ENCODE results near the gene CMKLR1.

The CMKLR1 gene

DNA sequence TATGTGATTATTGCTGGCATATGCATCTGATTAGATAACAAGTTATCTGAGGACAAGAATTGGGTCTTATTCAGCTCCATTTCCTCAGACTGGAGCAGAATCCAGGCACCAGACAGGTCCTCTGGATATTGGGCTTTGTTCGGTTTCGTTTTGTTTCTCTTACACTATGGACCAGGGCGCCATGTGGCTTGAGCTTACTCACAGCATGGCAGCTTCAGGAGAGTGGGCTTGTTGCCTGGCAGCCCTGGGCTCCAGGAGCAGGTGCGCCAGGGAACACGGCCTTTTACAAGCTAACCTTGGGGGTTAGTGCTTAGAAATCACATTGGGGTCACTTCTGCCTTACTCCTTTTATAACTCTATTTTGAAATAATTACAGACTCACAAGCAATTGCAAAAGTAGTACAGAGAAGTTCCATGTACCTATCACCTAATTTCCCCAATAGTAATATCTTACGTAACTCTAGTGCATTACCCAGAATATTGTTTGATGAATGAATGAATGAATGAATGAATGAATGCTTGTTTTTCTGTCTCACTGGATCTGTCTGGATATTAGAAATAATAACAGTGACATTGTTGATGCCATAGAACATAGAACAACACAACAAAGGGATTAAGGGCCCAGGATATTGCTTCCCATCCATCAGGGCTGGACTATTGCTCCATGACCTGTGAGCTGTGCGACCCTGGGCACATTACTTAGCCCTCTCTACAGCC lies 39.0 kb downstream of the CMKLR1 start:
- DNase-seq (ENCODE audit: low read depth): no peak

DNA sequence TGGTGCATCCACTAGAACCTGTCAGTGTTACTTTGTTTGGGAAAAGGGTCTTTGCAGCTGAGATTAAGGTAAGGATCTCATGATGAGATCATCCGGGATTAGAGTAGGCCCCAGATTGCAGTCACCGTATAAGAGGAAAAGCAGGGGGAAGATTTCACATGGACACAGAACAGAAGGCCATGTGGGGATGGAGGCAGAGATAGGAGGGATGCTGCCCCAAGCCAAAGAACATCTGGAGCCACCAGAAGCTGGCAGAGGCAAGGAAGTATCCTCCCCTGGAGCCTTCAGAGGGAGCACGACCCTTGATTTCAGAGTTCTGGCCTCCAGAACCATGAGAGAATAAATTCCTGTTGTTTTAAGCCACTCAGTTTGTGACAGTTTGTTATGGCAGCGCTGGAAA lies 39.6 kb downstream of the CMKLR1 start:
- no peak for DNase-seq (ENCODE audit: low read depth)

DNA sequence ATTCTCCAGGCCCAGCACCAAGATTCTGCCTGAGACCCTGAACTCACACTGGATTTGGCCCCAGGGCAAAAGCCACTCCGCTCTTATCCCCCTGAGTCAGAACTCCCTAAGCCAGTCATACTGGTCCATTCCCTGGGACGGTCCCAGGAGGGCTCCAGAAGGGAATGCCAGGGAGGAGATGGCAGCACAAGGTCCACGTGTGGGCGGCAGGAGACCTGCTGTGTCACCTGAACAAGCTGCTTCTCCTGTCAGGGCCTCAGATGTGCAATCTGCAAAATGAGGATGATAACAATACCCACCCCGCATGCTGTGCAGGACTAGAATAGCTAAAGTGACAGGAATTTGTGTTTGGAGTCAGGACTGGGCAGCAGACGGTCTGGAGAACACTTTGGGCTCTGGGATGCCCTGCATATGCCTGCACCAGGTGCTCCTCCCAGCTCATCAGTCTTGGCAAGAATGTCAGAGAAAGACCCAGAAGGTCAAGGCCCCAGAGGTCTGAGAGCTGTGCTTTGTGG lies 40.3 kb downstream of the CMKLR1 start:
- DNase-seq (ENCODE audit: low read depth): no peak

DNA sequence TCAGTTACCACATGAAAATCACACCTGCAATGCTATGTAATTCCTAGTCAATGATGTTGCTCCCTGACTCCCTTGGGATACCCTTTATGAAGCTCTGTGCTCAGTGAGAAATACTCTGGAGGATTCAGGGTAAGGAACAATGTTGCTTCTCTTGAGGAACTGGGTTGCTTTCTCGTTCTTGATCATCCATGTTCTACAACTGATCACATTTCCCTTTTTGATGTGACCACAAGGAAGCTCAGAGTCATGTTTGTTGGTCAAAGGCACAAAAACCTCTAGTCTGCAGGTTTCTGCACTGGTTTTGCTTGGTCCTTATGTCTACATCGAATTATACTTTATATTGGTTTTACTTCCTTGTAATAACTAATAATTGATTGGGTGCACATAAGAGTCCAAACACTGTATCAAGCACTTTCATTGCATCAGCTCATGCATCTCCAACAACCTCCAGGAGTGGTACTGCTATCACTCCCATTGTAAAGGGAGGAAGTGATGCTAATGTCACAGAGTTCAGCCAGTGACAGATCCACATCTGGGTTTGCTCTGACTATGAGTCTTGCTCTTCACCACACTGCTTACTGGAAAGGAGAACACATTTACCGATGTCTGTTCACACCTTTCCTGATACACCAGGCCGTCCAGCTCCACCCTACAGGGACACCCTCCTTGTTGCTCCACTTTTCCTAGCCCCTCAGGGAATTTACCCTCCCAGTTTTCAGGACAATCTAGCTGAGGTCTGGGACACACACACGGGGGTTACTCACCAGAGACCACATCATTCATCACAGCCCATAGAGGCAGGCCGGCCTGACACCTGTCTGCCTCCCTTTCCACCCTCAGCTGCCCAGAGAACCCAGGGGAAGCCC lies 41.0 kb downstream of the CMKLR1 start:
- no peak for DNase-seq (ENCODE audit: low read depth)

DNA sequence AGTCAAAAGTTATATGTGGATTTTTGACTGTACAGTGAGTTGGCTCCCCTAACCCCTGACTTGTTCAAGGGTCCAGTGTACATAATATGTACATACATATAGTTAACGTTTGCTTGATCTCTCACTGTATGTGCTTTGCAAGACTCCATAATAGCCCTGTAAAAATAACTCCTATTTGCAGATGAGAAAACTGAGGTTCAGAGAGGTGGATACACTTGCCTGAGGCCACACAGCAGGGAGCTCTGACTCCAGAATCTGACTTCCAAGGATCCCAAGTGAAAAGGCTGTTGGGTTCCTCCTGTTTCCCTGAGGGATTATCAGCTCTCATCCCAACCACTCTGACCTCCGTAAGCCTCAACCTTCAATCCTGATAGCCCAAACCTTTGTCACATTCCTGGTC lies 41.7 kb downstream of the CMKLR1 start:
- DNase-seq (ENCODE audit: low read depth): no peak

DNA sequence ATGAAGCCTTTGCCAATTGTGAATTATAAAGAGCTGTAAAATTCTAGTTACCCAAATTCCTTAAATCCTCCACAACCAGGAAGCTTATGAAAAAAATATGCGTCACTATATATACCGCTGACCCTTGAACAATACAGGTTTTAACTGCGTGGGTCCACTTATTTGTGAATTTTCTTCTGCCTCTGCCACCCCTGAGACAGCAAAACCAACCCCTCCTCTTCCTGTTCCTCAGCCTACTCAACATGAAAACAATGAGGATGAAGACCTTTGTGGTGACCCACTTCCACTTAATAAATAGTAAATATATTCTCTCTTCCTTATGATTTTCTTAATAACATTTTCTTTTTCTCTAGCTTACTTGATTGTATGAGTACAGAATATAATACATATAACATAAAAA lies 42.2 kb downstream of the CMKLR1 start:
- no peak for DNase-seq (ENCODE audit: low read depth)

DNA sequence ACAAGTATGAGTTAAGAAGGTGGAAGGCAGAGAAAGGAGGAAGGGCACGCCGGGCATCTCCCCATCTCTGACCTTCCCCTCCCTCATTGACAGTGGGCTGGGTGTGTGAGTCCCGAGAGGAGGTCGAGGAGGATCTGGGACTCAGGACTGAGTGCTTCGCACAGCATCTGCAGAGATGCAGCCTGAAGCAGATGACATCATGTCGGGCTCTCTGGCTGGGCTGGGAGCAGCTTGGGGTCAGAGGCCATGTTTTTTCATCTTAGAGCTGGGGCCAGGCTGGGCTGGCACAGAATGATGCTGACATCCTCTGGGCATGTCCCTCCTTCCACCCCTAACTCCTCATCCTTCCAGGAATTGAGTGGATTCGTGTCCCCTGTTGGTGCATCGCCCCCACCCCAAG lies 43.5 kb downstream of the CMKLR1 start:
- no peak for DNase-seq (ENCODE audit: low read depth)

DNA sequence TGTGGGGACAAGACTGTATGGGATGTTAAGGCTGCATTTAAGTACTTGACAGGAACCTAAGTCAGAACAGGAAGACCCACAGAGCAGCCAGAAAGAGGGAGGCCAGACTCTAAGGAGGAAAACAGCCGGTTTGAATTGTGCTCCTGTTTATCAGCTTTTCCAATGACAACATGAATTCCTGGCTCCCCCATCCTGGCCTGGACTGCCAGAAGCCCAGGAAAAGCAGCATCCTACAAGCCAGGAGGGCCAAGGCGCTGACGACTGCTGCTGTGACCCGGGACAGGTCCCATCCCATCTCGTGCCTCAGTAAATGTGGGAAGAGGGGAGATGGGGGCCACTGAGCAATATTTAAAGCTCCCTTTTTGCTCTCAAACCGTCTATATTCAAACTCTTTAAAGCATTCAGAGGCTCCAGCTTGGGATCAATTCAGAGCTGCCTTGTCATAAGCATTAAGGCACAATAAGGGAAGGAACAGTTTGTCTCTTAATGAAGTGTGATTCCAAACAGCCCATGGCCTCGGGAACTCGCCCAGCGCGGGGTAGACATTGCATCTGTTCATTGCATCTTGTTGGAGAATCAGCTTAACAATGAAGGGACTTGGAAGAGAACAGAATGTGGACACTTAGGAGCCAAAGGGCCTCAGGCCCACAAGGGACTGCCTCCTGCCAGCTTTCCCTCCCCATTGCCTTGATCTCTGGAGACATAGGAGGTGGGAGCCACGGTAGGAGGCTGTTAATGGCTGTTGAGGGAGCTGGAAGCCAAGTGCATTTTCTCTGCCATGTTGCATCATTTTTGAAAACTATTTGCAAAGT lies 49.6 kb downstream of the CMKLR1 start:
- DNase-seq (ENCODE audit: low read depth): no peak

DNA sequence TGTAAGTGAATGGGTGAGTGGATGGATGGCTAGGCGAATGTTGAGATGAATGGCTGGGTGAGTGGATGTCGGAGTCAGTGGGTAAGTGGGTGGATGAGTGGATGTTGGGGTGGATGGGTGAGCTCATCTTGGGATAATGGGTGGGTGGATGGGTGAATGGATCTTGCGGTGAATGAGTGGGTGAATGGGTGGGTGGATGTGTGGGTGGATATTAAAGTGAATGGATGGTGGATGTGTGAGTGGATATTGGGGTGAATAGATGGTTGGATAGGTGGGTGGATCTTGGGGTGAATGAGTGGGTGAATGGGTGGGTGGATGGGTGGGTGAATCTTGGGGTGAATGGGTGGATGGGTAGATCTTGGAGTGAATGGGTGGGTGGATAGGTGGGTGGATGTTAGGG lies 51.9 kb downstream of the CMKLR1 start:
- DNase-seq (ENCODE audit: low read depth): no peak

DNA sequence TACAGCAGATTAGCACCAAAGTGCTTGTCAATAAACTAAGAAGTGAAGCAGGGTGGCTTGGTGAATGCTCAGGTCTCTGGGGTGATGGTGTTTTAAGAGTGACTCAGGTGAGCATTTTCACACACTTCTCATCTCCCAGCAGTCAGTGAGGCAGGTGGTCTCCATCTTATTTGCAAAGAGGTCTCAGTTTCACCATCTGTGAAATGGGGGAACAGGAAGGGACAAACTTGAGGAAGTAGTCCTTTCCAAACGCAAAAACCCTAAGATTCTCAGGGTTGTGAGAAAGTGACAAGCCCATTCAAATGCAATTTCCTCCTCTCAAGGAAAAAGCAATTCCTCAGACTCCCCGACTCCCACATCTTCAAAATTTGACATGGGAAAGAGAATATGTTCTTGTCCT lies 54.1 kb downstream of the CMKLR1 start:
- DNase-seq (ENCODE audit: low read depth): no peak

DNA sequence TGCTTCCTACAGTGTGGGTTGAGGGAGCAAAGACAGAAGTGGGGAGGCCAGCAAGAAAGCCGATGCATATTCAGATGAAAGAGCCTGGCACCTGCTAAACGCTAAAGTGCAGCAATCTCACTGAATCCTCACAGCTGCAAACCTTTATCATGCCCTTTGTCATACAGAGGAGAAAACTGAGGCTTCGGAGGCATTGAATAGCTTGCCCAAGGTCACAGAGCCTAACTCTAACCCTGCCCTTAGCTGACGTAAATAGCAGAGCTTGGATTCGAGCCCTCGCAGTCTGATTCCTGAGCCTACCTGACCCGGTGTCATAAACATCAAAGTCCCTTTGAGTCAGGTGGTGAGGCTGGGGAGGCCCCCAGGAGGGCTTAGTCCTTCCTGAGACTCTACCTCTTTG lies 54.9 kb downstream of the CMKLR1 start:
- DNase-seq (ENCODE audit: low read depth): no peak

DNA sequence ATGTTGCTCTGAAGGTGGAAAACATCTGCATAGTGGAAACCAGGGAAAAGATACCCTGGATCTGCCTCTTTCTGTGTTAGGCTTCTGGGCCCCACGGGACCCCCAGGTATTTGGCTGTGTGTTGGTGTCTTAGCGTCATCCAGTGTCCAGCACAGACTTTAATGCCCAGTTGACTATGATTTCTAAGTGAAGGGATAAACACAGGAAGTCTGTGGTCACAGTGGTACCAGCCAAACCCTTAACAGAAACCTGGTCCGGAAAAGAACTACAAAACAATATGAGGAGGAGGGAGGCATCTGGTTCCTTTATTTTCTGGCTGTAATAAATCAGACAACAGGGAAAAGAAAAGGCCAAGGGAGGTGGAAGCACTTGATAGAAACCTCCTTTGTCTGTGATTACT lies 56.4 kb downstream of the CMKLR1 start:
- no peak for DNase-seq (ENCODE audit: low read depth)

DNA sequence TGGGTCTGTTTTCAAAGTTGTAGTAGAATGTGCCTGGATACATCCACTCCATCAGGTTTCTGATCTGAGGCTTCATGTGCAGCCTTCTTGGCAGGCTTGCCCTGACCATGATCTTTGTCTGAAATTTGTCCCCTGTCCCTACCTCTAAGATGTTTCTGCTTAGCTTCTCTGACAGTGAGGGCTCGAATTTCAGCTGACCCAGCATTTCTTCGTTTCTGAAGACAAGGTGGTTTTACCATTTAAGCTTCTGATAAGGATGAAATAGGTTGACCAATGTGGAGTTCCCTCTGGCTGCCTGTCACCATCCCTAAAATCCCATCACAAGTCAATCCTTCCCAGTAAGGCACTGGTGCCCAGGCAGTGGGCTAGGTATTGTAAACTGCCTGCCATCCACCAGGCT lies 57.0 kb downstream of the CMKLR1 start:
- DNase-seq (ENCODE audit: low read depth): no peak

DNA sequence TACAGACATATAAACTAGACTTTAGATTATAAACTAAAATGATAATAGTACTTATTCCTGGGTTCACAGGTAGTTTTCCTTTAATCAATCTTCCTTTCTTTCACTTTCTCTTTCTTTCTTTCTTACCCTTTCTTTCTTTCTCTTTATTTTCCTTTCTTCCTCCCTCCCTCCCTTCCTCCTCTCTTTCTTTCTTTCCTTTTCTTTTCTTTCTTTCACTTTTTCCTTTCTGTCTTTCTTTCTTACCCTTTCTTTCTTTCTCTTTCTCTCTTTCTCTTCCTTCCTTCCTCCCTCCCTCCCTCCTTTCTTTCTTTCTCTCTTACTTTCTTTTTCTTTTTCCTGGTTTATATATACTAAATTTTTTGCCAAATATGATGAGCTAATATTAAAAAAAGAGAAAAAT lies 61.5 kb downstream of the CMKLR1 start:
- no peak for DNase-seq (ENCODE audit: low read depth)

DNA sequence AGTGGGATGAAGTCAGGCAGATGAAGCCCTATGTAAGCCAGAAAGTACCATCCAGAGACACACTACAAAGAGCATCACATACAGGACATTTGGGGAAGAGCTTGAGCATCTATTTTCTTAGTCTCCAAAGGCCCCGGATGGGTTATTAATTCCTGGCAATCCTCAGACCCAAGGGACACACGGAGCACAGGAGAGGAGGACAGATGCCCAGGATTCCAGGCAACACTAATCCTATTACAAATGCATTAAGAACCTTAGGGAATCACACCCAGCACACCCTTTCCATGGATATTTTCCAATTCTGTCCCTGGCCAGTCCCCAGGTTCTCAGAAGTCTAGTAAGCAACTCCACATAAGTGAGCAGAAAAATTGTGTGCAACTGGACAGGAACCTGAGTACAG lies 65.9 kb downstream of the CMKLR1 start:
- no peak for DNase-seq (ENCODE audit: low read depth)

DNA sequence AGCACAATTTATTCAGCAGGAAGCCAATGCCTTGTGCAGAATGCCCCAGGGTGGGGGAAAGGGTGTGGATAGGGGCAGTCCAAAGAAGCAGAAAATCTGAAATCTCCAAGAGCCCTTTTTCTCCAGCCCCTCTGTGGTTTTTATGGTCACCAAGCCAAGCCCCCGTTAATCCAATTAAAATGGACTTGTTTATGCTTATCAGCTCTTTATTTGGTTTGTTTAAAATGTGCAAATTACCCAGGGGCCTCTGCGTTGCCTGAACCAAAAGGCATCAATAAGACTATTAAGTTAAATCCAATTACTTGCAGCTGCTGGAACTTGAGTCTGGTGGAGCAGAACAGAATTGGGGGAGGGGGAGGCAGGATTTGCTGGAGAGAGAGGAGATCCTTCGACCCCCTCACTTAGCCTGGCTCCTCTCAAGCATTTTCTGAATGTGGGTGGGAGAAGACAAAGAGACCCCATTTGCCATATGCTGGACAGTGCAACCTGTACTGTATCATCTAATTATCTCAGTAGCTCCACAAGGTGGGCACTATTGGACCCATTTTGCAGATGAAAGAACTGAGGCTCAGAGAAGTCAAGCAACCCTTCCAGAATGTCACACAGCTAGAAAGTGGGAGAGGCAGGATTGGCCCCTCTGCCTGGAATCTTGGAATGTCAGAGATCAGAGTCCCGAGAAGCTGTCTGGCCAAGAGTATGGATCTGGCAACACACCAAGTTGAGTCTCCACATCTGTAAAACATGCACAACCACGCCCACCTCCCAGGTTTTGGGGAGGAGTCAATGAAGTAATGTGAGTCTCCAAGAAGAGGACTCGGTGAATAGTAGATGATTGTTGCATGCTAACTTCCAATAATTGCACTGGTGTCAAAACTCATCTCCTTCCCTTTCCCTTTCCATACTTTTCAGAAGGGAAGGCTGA lies 66.9 kb downstream of the CMKLR1 start:
- no peak for DNase-seq (ENCODE audit: low read depth)

DNA sequence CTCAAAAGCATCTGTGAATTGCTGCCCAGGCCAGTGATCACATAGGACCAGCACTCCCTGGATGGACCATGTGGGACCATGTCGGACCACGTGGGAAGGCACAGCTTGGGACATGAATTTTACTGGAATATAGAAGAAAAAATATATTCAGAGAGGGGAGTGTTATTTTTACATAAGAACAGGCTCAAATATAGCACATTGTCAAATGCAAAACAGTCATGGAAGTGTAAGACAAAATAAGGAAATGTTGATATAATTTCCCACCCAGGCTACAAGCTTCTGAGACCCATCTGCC lies 68.3 kb downstream of the CMKLR1 start:
- no peak for DNase-seq (ENCODE audit: low read depth)

DNA sequence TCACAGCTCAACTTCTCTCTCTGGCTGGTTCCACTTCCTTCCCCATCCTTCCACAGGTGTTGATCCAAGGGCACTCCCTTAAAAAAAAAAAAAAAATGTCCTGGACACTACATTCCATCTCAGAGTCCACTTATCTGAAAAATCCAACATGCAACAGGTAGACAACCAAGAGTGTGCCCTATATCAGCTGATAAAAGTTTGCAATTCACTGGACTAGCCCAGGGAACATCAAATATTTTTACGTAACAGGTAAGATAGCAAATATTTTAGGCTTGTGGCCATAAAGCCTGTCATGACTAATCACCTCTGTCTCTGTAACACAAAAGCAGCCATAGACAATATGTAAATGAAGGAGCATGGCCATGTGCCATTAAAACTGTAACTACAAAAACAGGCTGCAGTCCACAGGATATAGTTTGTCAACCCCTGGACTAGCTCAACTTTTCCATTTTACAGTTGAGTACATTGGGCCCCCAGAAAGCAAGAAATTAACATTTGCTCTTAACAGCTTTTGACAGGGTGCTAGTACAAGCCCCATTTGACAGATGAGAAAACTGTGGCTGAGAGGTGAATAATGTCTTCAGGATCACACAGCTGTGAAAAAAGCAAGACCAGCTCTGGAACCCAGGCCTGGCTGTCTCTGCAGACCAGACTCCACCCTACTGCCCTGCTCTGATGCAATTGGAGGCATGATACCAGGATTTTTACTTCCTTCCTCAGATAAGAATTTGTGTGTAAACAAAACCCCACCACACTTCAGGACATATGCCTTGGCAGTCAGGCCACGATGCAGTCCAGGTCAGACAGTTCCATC lies 68.9 kb downstream of the CMKLR1 start:
- DNase-seq (ENCODE audit: low read depth): no peak

DNA sequence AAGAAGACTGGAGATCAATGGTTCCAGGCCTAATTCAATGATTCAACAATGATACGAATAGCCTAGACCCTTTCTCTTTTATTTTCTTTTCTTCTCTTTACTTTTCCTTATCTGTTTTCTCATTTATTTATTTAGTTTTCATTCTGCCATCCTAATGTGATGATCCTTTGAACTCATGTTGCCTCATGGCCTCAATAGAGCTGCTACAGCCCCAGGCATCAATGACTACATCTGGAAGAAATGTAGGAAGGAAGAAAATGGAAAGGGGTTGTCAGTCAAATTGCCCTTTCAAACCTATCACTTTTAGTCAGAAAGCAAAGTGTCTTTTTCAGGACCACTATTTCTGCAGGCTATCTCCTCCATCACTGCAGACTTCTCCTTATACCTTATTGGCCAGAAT lies 69.9 kb downstream of the CMKLR1 start:
- no peak for DNase-seq (ENCODE audit: low read depth)

DNA sequence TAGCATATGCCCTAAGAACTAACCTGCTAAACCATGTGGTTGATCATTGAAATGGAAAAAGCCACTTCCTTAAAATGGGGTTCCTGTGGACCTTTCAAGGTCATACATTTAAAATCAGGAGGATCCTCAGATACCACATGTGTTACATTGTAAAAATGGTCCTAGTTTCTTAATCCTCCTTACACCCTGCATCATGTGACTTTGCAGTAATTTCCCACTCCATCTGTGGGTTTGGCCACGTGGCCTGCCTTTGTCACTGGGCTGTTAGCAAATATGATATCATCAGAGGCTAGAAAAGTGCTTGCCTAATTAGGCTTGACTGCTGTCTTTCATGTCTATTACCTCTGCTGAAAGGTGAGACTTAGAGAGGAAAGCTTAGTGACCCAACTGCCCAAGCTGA lies 70.7 kb downstream of the CMKLR1 start:
- DNase-seq (ENCODE audit: low read depth): no peak

DNA sequence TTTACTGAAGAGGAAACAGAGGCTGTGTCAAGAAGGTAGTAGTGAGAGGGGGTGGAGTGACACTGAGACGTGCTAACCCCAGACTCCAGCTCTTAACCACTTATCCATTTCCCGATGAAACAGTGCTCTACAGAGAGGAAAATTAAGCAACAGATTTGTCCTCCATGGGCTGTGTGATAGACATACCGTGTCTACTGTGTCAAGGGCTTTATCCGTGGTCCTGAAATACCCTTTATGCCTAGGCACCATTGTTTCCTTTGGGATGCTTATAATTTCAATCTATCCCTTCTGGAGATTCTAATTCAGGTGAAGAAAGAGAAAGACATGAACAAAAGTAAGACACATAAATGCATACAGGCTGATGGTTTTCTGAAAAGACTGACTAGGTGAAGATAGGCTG lies 71.7 kb downstream of the CMKLR1 start:
- DNase-seq (ENCODE audit: low read depth): no peak

Measured in stimulated activated CD8-positive, alpha-beta memory T cell treated with anti-CD3 and anti-CD28 coated beads, Interleukin-15, amount 100 ng/mL, for 24 hours (primary cell).